ENCODE results near the gene SDF4. TPM values are rescaled to one million over a fixed set of nuclear protein-coding genes. Genes with fewer than 3 reads are reported as not detected.

SDF4 gene
- total RNA-seq, 1 donor, result 50.0 TPM

- Histone ChIP-seq H3K4me1 (ENCODE audit: insufficient read depth, low read length) (peaks cover 2% of the 10 kb centered on the region), H3K27me3 (ENCODE audit: insufficient read depth, low read length) (no peaks in the 10 kb centered on the region), H3K4me3 (ENCODE audit: low read length) (no peak overlapping the region), H3K9me3 (ENCODE audit: low read depth, low read length) (no peaks in the 10 kb centered on the region)
Observed at GRCh38 chr1:1264868-1265272, 33.1 kb upstream of the SDF4 start.

- no peaks in the 10 kb centered on the region for H3K4me1 ChIP-seq (ENCODE audit: insufficient read depth, low read length)
- H3K4me3 ChIP-seq (ENCODE audit: low read length), result no peak overlapping the region
- H3K9me3 ChIP-seq (ENCODE audit: low read depth, low read length), result no peaks in the 10 kb centered on the region
- H3K27me3 ChIP-seq (ENCODE audit: insufficient read depth, low read length), result no peaks in the 10 kb centered on the region
Observed at GRCh38 chr1:1264026-1264425, 32.2 kb upstream of the SDF4 start.

DNA sequence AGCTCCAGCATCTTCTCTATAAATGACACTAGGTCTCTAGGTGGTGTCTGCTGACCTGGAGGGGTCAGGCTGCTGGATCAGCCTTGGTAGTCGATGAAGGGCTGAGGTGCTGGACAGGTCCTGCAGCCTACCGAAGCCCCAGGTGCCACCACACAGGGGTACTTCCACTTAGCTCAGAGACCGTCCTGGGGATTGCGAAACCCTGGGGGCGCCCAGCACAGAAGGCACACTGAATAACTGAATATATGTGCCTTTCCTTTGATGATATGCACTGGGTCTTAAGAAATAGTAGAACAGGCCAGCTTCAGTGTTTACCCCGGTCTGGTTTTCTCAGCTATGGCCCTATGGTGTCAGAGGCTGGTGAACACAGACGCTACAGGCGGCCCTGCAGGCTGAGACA is 31.0 kb upstream of the SDF4 start:
- no peaks in the 10 kb centered on the region for H3K9me3 ChIP-seq (ENCODE audit: low read depth, low read length)
- no peak overlapping the region for H3K4me3 ChIP-seq (ENCODE audit: low read length)
- H3K27me3 ChIP-seq (ENCODE audit: insufficient read depth, low read length), result no peaks in the 10 kb centered on the region
- H3K4me1 ChIP-seq (ENCODE audit: insufficient read depth, low read length), result no peaks in the 10 kb centered on the region

DNA sequence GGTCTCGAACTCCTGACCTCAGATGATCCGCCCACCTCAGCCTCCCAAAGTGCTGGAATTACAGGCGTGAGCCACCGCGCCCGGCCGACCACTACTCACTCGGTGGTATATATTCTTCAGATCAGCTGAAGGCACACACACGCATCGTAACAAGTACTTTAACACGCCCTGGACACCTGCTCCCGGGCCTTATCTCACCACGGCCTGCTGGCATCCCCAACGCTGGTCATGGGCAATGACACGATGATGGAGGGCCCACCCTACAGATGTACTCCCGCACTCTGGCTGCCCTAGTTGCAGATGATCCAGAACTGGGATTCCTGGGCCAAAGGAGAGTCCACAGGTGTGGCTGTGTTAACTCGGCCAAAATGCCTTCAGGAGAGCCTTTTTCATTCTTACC is 30.3 kb upstream of the SDF4 start:
- Histone ChIP-seq H3K9me3 (ENCODE audit: low read depth, low read length) (no peaks in the 10 kb centered on the region), H3K27me3 (ENCODE audit: insufficient read depth, low read length) (no peaks in the 10 kb centered on the region), H3K4me3 (ENCODE audit: low read length) (no peak overlapping the region), H3K4me1 (ENCODE audit: insufficient read depth, low read length) (no peaks in the 10 kb centered on the region)

DNA sequence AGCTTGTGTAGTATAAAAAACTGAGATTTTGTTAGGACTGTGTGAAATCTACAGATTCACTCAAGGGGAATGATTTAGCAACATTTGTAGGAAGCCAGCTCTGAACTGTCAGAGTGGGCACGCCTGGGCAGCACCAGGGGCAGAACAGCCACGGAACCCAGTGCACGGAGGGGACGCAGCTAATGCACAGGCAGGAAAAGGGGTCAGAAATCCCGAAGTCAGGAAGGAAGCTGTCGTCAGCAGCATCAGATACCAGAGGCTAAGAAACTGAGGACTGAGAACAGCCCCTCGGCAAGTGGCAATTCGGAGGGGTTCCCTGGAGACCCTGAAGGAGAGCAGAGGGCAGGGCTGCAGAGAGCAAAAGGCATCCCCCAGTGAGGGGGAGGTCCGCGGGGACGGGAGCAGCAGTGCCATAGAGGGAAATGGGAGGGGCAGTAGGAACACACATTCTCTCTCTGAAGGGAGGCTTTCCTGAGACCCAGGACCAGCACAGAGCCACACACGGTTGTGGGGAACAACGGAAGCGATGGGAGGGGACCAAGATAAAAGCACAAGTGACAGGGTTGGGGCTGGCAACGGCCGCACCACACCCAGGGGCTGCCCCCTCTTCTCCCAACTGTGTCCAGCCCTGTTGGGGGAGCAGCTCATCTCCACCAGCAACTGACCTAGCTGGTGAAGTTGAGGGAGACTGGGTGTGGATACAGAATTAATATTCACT is 29.2 kb upstream of the SDF4 start:
- Histone ChIP-seq H3K27me3 (ENCODE audit: insufficient read depth, low read length) (no peaks in the 10 kb centered on the region), H3K4me1 (ENCODE audit: insufficient read depth, low read length) (no peaks in the 10 kb centered on the region), H3K4me3 (ENCODE audit: low read length) (no peak overlapping the region), H3K9me3 (ENCODE audit: low read depth, low read length) (no peaks in the 10 kb centered on the region)

- Histone ChIP-seq H3K4me1 (ENCODE audit: insufficient read depth, low read length) (no peaks in the 10 kb centered on the region), H3K4me3 (ENCODE audit: low read length) (no peak overlapping the region), H3K27me3 (ENCODE audit: insufficient read depth, low read length) (no peaks in the 10 kb centered on the region), H3K9me3 (ENCODE audit: low read depth, low read length) (no peaks in the 10 kb centered on the region)
Observed at GRCh38 chr1:1259951-1260600, 28.3 kb upstream of the SDF4 start.

- H3K4me3 ChIP-seq (ENCODE audit: low read length), result no peak overlapping the region
- H3K9me3 ChIP-seq (ENCODE audit: low read depth, low read length), result no peaks in the 10 kb centered on the region
- no peaks in the 10 kb centered on the region for H3K27me3 ChIP-seq (ENCODE audit: insufficient read depth, low read length)
- no peaks in the 10 kb centered on the region for H3K4me1 ChIP-seq (ENCODE audit: insufficient read depth, low read length)
Observed at GRCh38 chr1:1259540-1259939, 27.7 kb upstream of the SDF4 start.

DNA sequence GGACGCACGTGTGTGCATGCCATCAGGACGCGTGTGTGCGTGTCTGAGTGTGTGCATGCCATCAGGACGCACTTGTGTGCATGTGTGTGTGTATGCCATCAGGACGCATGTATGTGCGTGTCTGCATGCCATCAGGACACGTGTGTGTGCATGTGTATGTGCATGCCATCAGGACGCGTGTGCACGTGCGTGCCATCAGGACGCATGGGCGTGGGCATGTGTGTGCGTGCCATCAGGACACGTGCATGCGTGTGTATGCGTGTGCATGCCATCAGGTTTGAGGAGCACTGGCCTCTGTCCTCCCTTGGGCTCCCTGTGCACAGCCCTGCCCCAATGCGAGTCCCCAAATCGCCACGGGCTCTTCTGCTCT is 27.3 kb upstream of the SDF4 start:
- H3K4me1 ChIP-seq (ENCODE audit: insufficient read depth, low read length), result no peaks in the 10 kb centered on the region
- H3K4me3 ChIP-seq (ENCODE audit: low read length), result no peak overlapping the region
- H3K27me3 ChIP-seq (ENCODE audit: insufficient read depth, low read length), result no peaks in the 10 kb centered on the region
- no peaks in the 10 kb centered on the region for H3K9me3 ChIP-seq (ENCODE audit: low read depth, low read length)

DNA sequence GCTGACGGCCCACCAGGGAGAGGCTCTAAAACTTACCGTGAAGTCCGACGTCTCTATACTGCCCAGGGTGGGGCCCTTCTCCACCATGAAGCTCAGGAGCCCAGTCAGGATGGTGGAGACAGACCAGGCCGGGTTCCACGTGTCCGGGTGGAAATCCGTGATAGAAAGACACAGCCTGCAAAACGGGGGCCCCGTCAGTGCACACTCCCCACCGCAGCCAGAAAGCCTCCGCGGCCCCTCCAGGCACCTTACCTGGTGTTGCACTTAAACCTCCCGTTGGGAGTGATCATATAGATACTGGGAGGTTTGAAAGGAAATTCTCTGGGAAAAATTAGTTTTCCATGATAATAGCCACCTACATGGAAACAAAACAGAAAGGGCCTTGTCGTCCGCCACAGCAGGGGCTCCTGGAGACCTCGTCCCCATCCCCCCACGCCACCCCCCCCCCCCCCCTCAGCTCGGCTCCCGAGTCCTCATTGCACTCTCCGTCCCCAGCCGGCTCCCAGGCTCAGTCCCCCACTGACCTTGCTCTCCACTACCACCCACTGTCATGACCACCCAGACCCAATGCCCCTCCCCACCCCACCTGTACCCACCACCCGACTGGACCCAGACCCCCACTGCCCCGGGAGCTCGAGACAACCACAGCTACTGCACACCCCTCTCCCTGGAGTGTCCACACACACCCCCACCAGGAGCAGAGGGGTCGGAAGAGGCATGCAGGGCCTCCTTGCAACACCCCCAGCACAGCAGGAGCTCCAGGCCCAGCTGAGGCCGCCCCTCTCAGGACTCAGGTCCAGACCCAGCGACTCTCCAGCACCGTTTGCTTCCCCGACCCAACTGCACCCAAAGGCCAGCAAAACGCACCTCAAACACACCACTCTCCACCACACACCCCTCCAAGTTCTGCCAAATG is 25.4 kb upstream of the SDF4 start:
- H3K27me3 ChIP-seq (ENCODE audit: insufficient read depth, low read length), result no peaks in the 10 kb centered on the region
- no peak overlapping the region for H3K4me3 ChIP-seq (ENCODE audit: low read length)
- no peaks in the 10 kb centered on the region for H3K4me1 ChIP-seq (ENCODE audit: insufficient read depth, low read length)
- H3K9me3 ChIP-seq (ENCODE audit: low read depth, low read length), result no peaks in the 10 kb centered on the region

- Histone ChIP-seq H3K9me3 (ENCODE audit: low read depth, low read length) (no peaks in the 10 kb centered on the region), H3K27me3 (ENCODE audit: insufficient read depth, low read length) (no peaks in the 10 kb centered on the region), H3K4me3 (ENCODE audit: low read length) (no peak overlapping the region), H3K4me1 (ENCODE audit: insufficient read depth, low read length) (peaks cover 6% of the 10 kb centered on the region)
Observed at GRCh38 chr1:1255611-1256010, 23.8 kb upstream of the SDF4 start.

DNA sequence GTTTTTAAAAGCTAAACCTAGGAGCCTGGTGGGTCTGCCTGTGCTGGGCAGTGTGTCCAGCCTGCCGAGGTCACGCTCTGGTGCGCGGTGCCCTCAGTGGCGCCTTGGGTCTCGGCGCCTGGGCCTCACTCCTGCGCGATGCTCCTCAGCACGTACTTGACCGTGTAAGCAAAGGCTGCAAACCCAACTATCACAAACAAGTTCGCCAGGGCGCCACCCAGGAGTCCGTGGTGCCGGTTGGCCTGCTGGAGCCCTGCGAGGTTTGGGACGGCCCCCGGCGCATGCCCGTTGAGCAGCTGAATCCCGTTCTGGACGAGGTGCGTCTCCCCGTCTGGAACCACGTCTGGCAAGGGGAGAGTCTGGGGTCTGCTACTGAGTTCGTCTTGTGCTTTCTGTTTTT is 23.3 kb upstream of the SDF4 start:
- Histone ChIP-seq H3K9me3 (ENCODE audit: low read depth, low read length) (no peaks in the 10 kb centered on the region), H3K4me3 (ENCODE audit: low read length) (no peak overlapping the region), H3K4me1 (ENCODE audit: insufficient read depth, low read length) (peaks cover 8% of the 10 kb centered on the region), H3K27me3 (ENCODE audit: insufficient read depth, low read length) (no peaks in the 10 kb centered on the region)

GRCh38 chr1:1254667-1254998 is 22.8 kb upstream of the SDF4 start:
- H3K27me3 ChIP-seq (ENCODE audit: insufficient read depth, low read length), result no peaks in the 10 kb centered on the region
- H3K9me3 ChIP-seq (ENCODE audit: low read depth, low read length), result no peaks in the 10 kb centered on the region
- H3K4me1 ChIP-seq (ENCODE audit: insufficient read depth, low read length), result peaks cover 8% of the 10 kb centered on the region
- no peak overlapping the region for H3K4me3 ChIP-seq (ENCODE audit: low read length)

DNA sequence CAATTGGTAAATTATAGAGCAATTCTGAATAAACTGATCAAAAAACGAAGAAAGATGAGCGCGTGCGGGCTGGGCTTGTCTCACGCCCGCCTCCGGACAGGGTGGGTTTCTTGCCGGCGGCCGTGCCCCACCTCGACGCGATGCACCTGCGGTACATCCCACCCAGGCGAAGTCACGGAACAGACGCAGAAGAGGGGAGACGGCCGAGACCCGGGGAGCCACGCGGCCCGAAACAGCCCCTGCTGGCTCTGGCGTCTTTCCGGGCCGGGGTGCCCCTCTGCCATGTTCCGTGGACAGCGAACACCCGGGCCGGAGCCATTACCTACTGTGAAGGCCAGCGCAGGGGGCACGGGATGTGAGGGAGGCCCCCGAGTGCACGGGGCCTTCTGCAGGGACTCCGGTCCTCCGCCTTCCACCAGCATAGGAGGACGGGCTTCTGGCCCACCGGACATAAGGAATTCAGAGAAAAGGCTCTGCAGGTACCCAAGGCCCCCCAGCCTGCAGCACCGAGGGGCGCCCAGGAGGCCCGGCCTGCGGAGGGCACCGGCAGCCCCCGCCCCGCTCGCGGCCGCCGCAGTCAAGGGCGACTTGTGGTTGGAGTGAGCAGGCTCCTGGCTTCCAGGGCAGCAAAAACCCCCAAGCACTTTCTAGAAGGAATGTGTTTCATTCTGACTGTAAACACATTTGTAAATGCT is 22.3 kb upstream of the SDF4 start:
- Histone ChIP-seq H3K27me3 (ENCODE audit: insufficient read depth, low read length) (no peaks in the 10 kb centered on the region), H3K4me3 (ENCODE audit: low read length) (no peak overlapping the region), H3K9me3 (ENCODE audit: low read depth, low read length) (no peaks in the 10 kb centered on the region), H3K4me1 (ENCODE audit: insufficient read depth, low read length) (peaks cover 8% of the 10 kb centered on the region)

GRCh38 chr1:1253314-1253713 is 21.5 kb upstream of the SDF4 start:
- H3K27me3 ChIP-seq (ENCODE audit: insufficient read depth, low read length), result no peaks in the 10 kb centered on the region
- peaks cover 8% of the 10 kb centered on the region for H3K4me1 ChIP-seq (ENCODE audit: insufficient read depth, low read length)
- no peaks in the 10 kb centered on the region for H3K9me3 ChIP-seq (ENCODE audit: low read depth, low read length)
- no peak overlapping the region for H3K4me3 ChIP-seq (ENCODE audit: low read length)

DNA sequence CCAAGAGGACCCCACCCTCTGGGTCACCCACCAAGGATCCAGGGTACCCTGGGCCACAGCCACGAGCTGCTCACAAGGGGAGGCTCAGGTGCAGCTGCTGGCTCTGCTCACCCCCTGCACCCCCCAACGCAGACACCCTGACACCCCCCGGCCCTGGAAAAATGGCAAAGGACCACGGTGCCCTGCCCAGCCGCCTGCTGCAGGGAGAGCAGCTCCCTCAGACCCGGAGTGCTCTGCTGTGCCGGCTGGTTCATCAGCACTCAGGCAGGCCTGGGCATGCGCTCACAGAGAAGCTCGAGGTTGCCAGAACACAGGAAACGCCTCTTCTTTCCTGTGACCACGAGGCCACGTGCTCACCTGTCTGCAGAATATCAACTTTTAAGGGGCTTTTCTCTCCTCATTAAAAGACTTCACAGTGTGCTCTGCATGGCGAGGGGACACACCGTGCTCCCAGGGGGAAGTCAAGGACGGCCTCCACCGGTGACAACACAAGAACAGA is 19.0 kb upstream of the SDF4 start:
- Histone ChIP-seq H3K9me3 (ENCODE audit: low read depth, low read length) (no peaks in the 10 kb centered on the region), H3K4me3 (ENCODE audit: low read length) (no peak overlapping the region), H3K4me1 (ENCODE audit: insufficient read depth, low read length) (peaks cover 8% of the 10 kb centered on the region), H3K27me3 (ENCODE audit: insufficient read depth, low read length) (peaks cover 5% of the 10 kb centered on the region)

Measured in mononuclear cell (primary cell).